Measurements from ENCODE around the gene FAM151A. TPM values are rescaled to one million over a fixed set of nuclear protein-coding genes. Genes with fewer than 3 reads are reported as not detected.

The FAM151A gene
- total and polyA plus RNA-seq, 2 of the 13 experiments (the other 11 are each of a cell fraction or from before 2014, with no cell fraction given), result 0.29 to 3.6 TPM

DNA sequence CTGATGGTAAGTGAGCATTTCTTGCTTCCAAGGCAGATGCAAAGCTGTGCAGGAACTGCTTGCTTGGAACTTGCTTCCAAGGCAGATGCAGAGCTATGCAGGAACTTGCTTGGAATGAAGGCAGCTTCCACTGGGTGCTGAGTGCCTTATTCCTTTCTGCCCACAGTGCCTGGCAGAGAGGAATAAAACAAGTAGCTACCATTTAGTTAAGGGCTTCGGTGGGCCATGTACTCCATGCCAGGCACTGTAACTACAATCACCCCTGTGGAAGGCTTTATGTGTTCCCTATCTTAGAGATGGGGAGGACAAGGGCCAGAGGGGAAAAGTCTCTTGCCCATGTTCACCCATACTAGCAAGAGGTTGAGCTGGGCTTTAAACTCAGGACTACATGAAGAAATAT is 26.6 kb upstream of the FAM151A start (continued):
- TF ChIP-seq PHF20 (CRISPR knock-in tag; IDR thresholded peaks at IDR 0.05) (no peak), ZNF83 (CRISPR knock-in tag; IDR thresholded peaks at IDR 0.05; ENCODE audit: borderline replicate concordance) (no peak)

DNA sequence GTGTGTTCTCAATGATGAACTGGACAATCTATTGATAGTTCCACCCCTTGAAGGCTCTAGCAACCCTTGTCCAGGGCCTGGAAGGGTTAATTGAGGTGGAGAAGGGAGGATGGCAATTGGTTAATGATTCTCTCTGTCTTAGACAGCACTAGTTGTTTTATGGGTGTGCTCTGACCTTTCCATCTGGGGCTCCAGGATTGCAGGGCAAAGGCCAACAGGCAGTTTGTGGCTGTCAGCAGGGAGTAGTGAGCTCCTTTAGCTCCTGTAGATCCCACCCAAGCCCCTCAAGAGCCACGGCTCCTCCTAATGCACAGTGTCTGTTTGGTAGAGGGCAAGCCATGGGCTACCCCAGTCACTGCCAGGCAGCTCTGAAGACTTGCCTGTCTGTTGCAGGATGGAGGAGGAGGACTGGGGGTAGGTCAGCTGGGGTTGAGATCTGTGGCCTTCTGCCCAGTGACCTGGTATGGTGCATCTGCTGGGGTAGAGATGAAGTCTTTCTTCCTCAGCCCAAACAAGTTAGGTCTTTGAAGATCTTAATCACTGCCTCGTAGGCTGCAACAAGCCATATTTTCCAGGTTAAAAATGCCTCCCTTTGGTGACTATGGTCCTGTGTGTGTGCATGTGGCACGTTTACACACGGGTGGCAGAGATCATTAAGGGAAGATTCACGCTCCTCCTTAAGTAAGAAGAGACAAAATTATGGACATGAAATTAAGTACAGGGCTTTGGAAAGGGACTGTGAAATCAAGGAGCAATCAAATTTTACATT is 26.0 kb upstream of the FAM151A start:
- H2AFZ ChIP-seq (ENCODE audit: low read length), result no peak overlapping the region
- peaks cover under 1% of the 10 kb centered on the region; the same call in 1 of the 2 replicates for H3K9me3 ChIP-seq (ENCODE audit: low read length)
- no TSS peak for BruUV-seq (replicated peaks)
- no peaks in the 10 kb centered on the region for H4K20me1 ChIP-seq (ENCODE audit: insufficient read depth, low read length)
- peak overlapping the region; percentile 32 to 60 (median 37) for H3K4me3 ChIP-seq (replicated peaks in 1 of 3; ENCODE audit: insufficient read depth in 1 of 3, low read depth in 2 of 3, low read length in 3 of 3)
- WGBS (ENCODE audit: low lambda C conversion rate), result 0% methylated on average over 4 of the region's 5 CpGs
- peak; percentile 92 for ATAC-seq
- H3K4me1 ChIP-seq (ENCODE audit: insufficient read depth, low read length), result peaks cover 57% of the 10 kb centered on the region
- intact Hi-C loops (cut with micrococcal nuclease; ENCODE audit: unreplicated experiment), result no loop called here
- peak; percentile 70 for DNase-seq (ENCODE audit: low spot score)
- in situ Hi-C loops (cut with HindIII; ENCODE audit: extremely low pct_ligation_motif_present, low pct_unique_long_range_greater_than_20kb), result no loop called here
- POLR2A ChIA-PET, result no interaction called here
- no peaks in the 10 kb centered on the region for H3K27me3 ChIP-seq (ENCODE audit: control insufficient read depth in 1 of 2, insufficient read depth in 2 of 2, low read length in 2 of 2)
- H3K79me2 ChIP-seq (ENCODE audit: insufficient read depth, low read length), result no peaks in the 10 kb centered on the region
- no peaks in the 10 kb centered on the region for H3K36me3 ChIP-seq (replicated peaks in 1 of 2; ENCODE audit: control insufficient read depth in 1 of 2, insufficient read depth in 2 of 2, low read length in 2 of 2)
- H3K9ac ChIP-seq (ENCODE audit: insufficient read depth, low read depth, low read length), result 0 out of 2 replicates have a peak overlapping the region, but pooled peaks have one; percentile 13
- peak; percentile 99 for FAIRE-seq
- CTCF ChIA-PET (ENCODE audit: low intra/inter-chr PET ratio, low total read pairs), result no interaction called here
- peak overlapping the region; percentile 54 for H3K27ac ChIP-seq (ENCODE audit: extremely low read length, insufficient read depth, low read length)
- peak overlapping the region; percentile 89 for H3K4me2 ChIP-seq (ENCODE audit: low read depth, low read length)
- TF ChIP-seq ZNF292 (CRISPR knock-in tag; IDR thresholded peaks at IDR 0.05; ENCODE audit: borderline replicate concordance, low read depth) (peak; percentile 85; the same call in 1 of the 2 replicates), PHF20 (CRISPR knock-in tag; IDR thresholded peaks at IDR 0.05) (no peak), HNF4A (CRISPR knock-in tag; IDR thresholded peaks at IDR 0.05) (peak; percentile 88), ZNF850 (CRISPR knock-in tag; conservative IDR thresholded peaks at IDR 0.05) (no peak), SP5 (CRISPR knock-in tag; IDR thresholded peaks at IDR 0.05; ENCODE audit: borderline replicate concordance, low read depth) (peak; percentile 87), ZNF782 (CRISPR knock-in tag; IDR thresholded peaks at IDR 0.05; ENCODE audit: borderline replicate concordance) (no peak), TOPORS (CRISPR knock-in tag; IDR thresholded peaks at IDR 0.05) (peak; percentile 49; the same call in 1 of the 2 replicates), HDAC1 (CRISPR knock-in tag; IDR thresholded peaks at IDR 0.05) (peak; percentile 81), BCL6 (CRISPR knock-in tag; IDR thresholded peaks at IDR 0.05) (peak; percentile 97), SP4 (CRISPR knock-in tag; IDR thresholded peaks at IDR 0.05) (0 out of 2 replicates have a peak, but pooled peaks have one; percentile 32), ATRX (CRISPR knock-in tag; IDR thresholded peaks at IDR 0.05; ENCODE audit: borderline replicate concordance) (no peak), ZNF124 (CRISPR knock-in tag; IDR thresholded peaks at IDR 0.05) (0 out of 2 replicates have a peak, but pooled peaks have one; percentile 47), ZNF644 (CRISPR knock-in tag; IDR thresholded peaks at IDR 0.05; ENCODE audit: low read depth) (peak; percentile 43; the same call in 1 of the 2 replicates), REPIN1 (CRISPR knock-in tag; IDR thresholded peaks at IDR 0.05; ENCODE audit: borderline replicate concordance, low read depth) (peak; percentile 64; the same call in 1 of the 2 replicates)
- TF ChIP-seq, protein P1, sequence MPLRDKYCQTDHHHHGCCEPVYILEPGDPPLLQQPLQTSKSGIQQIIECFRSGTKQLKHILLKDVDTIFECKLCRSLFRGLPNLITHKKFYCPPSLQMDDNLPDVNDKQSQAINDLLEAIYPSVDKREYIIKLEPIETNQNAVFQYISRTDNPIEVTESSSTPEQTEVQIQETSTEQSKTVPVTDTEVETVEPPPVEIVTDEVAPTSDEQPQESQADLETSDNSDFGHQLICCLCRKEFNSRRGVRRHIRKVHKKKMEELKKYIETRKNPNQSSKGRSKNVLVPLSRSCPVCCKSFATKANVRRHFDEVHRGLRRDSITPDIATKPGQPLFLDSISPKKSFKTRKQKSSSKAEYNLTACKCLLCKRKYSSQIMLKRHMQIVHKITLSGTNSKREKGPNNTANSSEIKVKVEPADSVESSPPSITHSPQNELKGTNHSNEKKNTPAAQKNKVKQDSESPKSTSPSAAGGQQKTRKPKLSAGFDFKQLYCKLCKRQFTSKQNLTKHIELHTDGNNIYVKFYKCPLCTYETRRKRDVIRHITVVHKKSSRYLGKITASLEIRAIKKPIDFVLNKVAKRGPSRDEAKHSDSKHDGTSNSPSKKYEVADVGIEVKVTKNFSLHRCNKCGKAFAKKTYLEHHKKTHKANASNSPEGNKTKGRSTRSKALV (CRISPR knock-in tag; IDR thresholded peaks at IDR 0.05), result no peak
- TF ChIP-seq, protein P2, sequence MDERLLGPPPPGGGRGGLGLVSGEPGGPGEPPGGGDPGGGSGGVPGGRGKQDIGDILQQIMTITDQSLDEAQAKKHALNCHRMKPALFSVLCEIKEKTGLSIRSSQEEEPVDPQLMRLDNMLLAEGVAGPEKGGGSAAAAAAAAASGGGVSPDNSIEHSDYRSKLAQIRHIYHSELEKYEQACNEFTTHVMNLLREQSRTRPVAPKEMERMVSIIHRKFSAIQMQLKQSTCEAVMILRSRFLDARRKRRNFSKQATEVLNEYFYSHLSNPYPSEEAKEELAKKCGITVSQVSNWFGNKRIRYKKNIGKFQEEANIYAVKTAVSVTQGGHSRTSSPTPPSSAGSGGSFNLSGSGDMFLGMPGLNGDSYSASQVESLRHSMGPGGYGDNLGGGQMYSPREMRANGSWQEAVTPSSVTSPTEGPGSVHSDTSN (CRISPR knock-in tag; IDR thresholded peaks at IDR 0.05), result 0 out of 2 replicates have a peak, but pooled peaks have one; percentile 7
- TF ChIP-seq, protein P3, sequence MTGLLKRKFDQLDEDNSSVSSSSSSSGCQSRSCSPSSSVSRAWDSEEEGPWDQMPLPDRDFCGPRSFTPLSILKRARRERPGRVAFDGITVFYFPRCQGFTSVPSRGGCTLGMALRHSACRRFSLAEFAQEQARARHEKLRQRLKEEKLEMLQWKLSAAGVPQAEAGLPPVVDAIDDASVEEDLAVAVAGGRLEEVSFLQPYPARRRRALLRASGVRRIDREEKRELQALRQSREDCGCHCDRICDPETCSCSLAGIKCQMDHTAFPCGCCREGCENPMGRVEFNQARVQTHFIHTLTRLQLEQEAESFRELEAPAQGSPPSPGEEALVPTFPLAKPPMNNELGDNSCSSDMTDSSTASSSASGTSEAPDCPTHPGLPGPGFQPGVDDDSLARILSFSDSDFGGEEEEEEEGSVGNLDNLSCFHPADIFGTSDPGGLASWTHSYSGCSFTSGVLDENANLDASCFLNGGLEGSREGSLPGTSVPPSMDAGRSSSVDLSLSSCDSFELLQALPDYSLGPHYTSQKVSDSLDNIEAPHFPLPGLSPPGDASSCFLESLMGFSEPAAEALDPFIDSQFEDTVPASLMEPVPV (CRISPR knock-in tag; IDR thresholded peaks at IDR 0.05), result 0 out of 2 replicates have a peak, but pooled peaks have one; percentile 26

Measured in HepG2 (cell line).